K562 (cell line): ENCODE results near the gene LEMD1. TPM values are rescaled to one million over a fixed set of nuclear protein-coding genes. Genes with fewer than 3 reads are reported as not detected.

Experiments used
- ARID2 ChIP-seq: fragments of 450-650 bp; IDR thresholded peaks from 2 replicates; pipeline ENCODE4 v1.6.1; 2017; ENCODE audit warnings: antibody characterized with exemption, mild to moderate bottlenecking
- CBX5 ChIP-seq: IDR thresholded peaks from 2 replicates; pipeline ENCODE4 v1.6.1; 2014; ENCODE audit warnings: low read depth, borderline replicate concordance
- DIDO1 ChIP-seq: fragments of 450-650 bp; IDR thresholded peaks from 2 replicates; pipeline ENCODE4 v1.6.1; 2016; ENCODE audit warnings: low read depth, missing biosample characterization, missing genetic modification characterization
- E4F1 ChIP-seq: fragments of 250-450 bp; sonication (Bioruptor Pico); IDR thresholded peaks from 2 replicates; pipeline ENCODE4 v1.5.0; 2021; ENCODE audit warnings: mild to moderate bottlenecking, borderline replicate concordance
- POLR2G ChIP-seq: fragments of 200-400 bp; formaldehyde crosslinking; IDR thresholded peaks from 2 replicates; pipeline ENCODE4 v1.6.1; 2017; ENCODE audit warnings: low read depth, mild to moderate bottlenecking, antibody characterized with exemption, low read length, moderate library complexity
- SETDB1 ChIP-seq: IDR thresholded peaks from one replicate; pipeline ENCODE4 v1.6.1; 2012; ENCODE audit warnings: low read length, control low read depth, inconsistent platforms
- TRIM25 ChIP-seq: fragments of 450-650 bp; IDR thresholded peaks from 2 replicates; pipeline ENCODE4 v1.7.0; 2016; ENCODE audit warnings: borderline replicate concordance
- ZBTB33 ChIP-seq: sonication (generic); formaldehyde crosslinking; IDR thresholded peaks from 2 replicates; pipeline ENCODE4 v1.8.1; 2023; ENCODE audit warnings: mild to moderate bottlenecking, missing genetic modification reagents
- ZBTB5 ChIP-seq: fragments of 450-650 bp; IDR thresholded peaks from 2 replicates; pipeline ENCODE4 v1.6.1; 2017; ENCODE audit warnings: antibody characterized with exemption
- ZFP1 ChIP-seq: fragments of 450-650 bp; formaldehyde crosslinking; IDR thresholded peaks from 2 replicates; pipeline ENCODE4 v1.4.0; 2020; ENCODE audit warnings: mild to moderate bottlenecking, mixed read lengths
- ZNF197 ChIP-seq: fragments of 200-800 bp; sonication (Bioruptor generic); IDR thresholded peaks from 2 replicates; pipeline ENCODE4 v1.6.1; 2016; ENCODE audit warnings: low read depth, missing genetic modification characterization, missing compliant biosample characterization
- ZNF277 ChIP-seq: fragments of 250-450 bp; sonication (Bioruptor Pico); IDR thresholded peaks from 2 replicates; pipeline ENCODE4 v1.8.0; 2022; ENCODE audit warnings: inconsistent platforms, mild to moderate bottlenecking, moderate library complexity, borderline replicate concordance
- ZNF507 ChIP-seq: conservative IDR thresholded peaks from 2 replicates; pipeline ENCODE4 v1.6.1; 2017; ENCODE audit warnings: missing genetic modification characterization, missing compliant biosample characterization
- ZNF77 ChIP-seq: fragments of 250-450 bp; sonication (Bioruptor Pico); IDR thresholded peaks from 2 replicates; pipeline ENCODE4 v1.5.0; 2020
- polyA plus RNA-seq, 8 experiments: library from polyadenylated mRNA; depleted of rRNA in 4 of 8; stranded (reverse) in 5 of 8; unstranded in 3 of 8; fragments of >200 nt; fragmentation: Nextera tagmentation in 2 of 8; fragmentation: Illumina TruSeq in 1 of 8; extraction: Ambion mirVana in 2 of 8; extraction: Trizol in 1 of 8; gene quantifications; 2 replicates each; pipeline versions ENCODE4 v1.2.1 to v1.2.3, GENCODE V29; 2011 to 2014; ENCODE audit warnings: inconsistent platforms in 1 of 8, missing spikeins in 1 of 8
- total RNA-seq, 7 experiments: library from RNA; depleted of rRNA in 6 of 7; stranded (reverse); fragments of >200 nt in 6 of 7; fragmentation: Illumina TruSeq in 2 of 7; extraction: Trizol in 2 of 7; gene quantifications; 2 replicates each; pipeline versions ENCODE4 v1.2.1 to v1.2.3, GENCODE V29; 2011 to 2021; ENCODE audit warnings: low replicate concordance in 1 of 7

Gene LEMD1
- total and polyA plus RNA-seq, 9 of the 15 experiments (the other 6 are each of a cell fraction or from before 2014, with no cell fraction given) = 0.11 to 2.4 (median 0.57) TPM; not detected in 1

GRCh38 chr1:205429762-205430695, 8.2 kb upstream of the LEMD1 start (continued):
- TF ChIP-seq ZNF507 (tag) (no peak), E4F1 (CRISPR knock-in tag) (no peak), SETDB1 (no peak), DIDO1 (no peak), ZBTB5 (no peak), TRIM25 (no peak), ZNF197 (no peak), CBX5 (no peak), POLR2G (no peak), ARID2 (no peak), ZBTB33 (CRISPR knock-in tag) (no peak), ZNF77 (CRISPR knock-in tag) (no peak), ZFP1 (CRISPR knock-in tag) (no peak), ZNF277 (CRISPR knock-in tag) (no peak)
